Kidney epithelial cell (primary cell): ENCODE measurements around the gene CDH13. TPM values are rescaled to one million over a fixed set of nuclear protein-coding genes. Genes with fewer than 3 reads are reported as not detected.

ENCODE experiments used
- DNase-seq: peaks from one replicate; pipeline ENCODE4 v3.0.0-alpha.2; 2010; ENCODE audit warnings: low read depth
- H3K27me3 ChIP-seq: 2 replicates; pipeline ENCODE4 v1.6.0; 2011; ENCODE audit warnings: low read length; ENCODE audit not compliant: control insufficient read depth, insufficient read depth
- H3K36me3 ChIP-seq: 2 replicates; pipeline ENCODE4 v1.5.1; 2011; ENCODE audit warnings: low read length; ENCODE audit not compliant: control insufficient read depth, insufficient read depth
- H3K4me3 ChIP-seq: 2 replicates; pipeline ENCODE4 v1.5.1; 2011; ENCODE audit warnings: low read depth, mild to moderate bottlenecking, control low read depth, low read length
- CTCF ChIP-seq: IDR thresholded peaks from 2 replicates; pipeline ENCODE4 v1.5.1; 2011; ENCODE audit warnings: mild to moderate bottlenecking, moderate library complexity, low read length, control low read depth, inconsistent platforms; ENCODE audit not compliant: insufficient read depth, poor library complexity, severe bottlenecking
- total RNA-seq: library from RNA; depleted of rRNA; stranded (reverse); fragments of >200 nt; gene quantifications from 2 replicates; pipeline ENCODE4 v1.2.3, GENCODE V29; 2015

CDH13 gene
- total RNA-seq, 1 donor from 2014 or later, result 32.8 TPM

GRCh38 chr16:82715833-82716232 is 89.1 kb downstream of the CDH13 start:
- H3K27me3 ChIP-seq, result no peaks in the 10 kb centered on the region
- no peaks in the 10 kb centered on the region for H3K36me3 ChIP-seq

GRCh38 chr16:82716361-82716855 is 89.6 kb downstream of the CDH13 start:
- no peak for TF ChIP-seq CTCF
- DNase-seq, result no peak
- Histone ChIP-seq H3K27me3 (no peaks in the 10 kb centered on the region), H3K36me3 (no peaks in the 10 kb centered on the region), H3K4me3 (no peak overlapping the region)

More at GRCh38 chr16:82715833-82716232, 89.1 kb downstream of the CDH13 start:
- H3K4me3 ChIP-seq, result no peak overlapping the region
- TF ChIP-seq CTCF, result no peak
- DNase-seq, result no peak

DNA sequence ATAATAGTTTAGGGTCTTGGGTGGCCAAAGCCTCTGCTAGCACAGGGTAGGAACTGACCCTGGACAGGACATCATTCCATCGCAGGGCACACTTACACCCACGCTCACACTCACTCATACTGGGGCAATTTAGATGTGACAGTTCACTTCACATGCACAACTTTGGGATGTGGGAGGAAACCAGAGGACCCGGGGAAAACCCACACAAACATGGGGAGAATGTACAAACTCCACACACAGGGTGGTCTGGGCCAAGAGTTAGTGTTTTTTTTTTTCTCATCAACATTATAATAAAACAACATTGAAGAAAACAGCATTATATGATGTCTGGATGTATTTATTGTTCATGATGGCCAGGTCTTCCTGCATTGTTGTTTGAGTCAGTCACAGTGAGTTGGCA is 93.6 kb downstream of the CDH13 start:
- Histone ChIP-seq H3K27me3 (no peaks in the 10 kb centered on the region), H3K36me3 (no peaks in the 10 kb centered on the region)

DNA sequence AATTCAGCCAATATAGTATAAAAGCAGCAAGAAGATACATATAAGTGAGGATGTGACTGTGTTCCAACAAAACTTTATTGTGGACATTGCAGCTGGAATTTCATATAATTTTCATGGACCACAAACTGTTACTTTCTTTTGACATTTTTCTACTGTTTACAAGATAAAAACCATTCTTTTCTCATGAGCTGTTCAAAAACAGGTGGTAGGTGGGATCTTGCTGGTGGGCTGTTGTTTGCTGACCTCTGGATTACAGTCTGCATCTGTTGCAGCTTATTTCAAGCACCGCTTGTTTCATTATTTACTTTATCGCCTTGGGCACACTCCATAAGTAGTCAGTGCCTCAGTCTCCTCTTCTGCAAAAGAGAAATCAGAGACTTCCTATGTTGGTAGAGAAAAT is 99.5 kb downstream of the CDH13 start:
- H3K27me3 ChIP-seq, result no peaks in the 10 kb centered on the region
- no peak for DNase-seq
- no peak overlapping the region for H3K4me3 ChIP-seq
- TF ChIP-seq CTCF, result no peak
- no peaks in the 10 kb centered on the region for H3K36me3 ChIP-seq

More for the DNA sequence above, 93.6 kb downstream of the CDH13 start:
- no peak overlapping the region for H3K4me3 ChIP-seq
- DNase-seq, result no peak
- TF ChIP-seq CTCF, result no peak

DNA sequence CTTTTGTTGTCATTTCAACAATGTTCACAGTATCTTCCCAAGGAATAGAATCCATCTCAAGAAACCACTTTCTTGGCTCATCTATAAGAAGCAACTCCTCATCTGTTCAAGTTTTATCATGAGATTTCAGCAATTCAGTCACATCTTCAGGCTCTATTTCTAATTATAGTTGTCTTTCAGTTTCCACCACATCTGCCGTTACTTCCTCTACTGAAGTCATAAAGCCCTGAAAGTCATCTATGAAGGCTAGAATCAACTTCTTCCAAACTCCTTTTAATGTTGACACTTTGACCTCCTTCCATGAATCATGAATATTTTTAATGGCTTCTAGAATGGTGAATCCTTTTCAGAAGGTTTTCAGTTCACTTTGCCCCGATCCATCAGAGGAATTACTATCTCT is 102.1 kb downstream of the CDH13 start:
- Histone ChIP-seq H3K4me3 (no peak overlapping the region), H3K36me3 (no peaks in the 10 kb centered on the region), H3K27me3 (no peaks in the 10 kb centered on the region)
- no peak for DNase-seq
- TF ChIP-seq CTCF, result no peak

DNA sequence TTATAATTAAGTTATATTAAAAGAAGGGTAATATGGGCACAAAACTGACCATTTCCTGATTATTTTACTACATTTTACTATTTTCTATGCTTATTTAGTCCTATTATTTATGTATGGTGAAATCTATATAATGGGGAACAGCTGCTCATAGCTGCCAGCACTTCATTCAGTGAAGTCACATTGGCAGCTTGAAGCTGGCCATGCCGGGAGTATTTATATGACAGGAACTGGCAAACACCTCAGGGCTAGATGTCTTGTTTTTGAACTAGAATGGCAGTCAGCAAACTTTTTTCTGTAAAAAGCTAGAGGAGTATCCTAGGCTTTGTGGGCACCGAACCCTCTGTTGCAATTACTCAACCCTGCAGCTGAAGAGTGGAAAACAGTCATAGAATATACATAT is 104.1 kb downstream of the CDH13 start:
- H3K4me3 ChIP-seq, result no peak overlapping the region

More for the DNA sequence above, 104.1 kb downstream of the CDH13 start:
- Histone ChIP-seq H3K36me3 (no peaks in the 10 kb centered on the region), H3K27me3 (no peaks in the 10 kb centered on the region)
- no peak for TF ChIP-seq CTCF
- DNase-seq, result no peak
